Superior temporal gyrus (tissue), 1 donor: ENCODE data around the gene ADRM1.
A peak's percentile ranks its signal among the peaks of the same experiment; 100 is the strongest.

Experiments used
- DNase-seq: peaks from one replicate; pipeline ENCODE4 v3.0.0-alpha.2; 2016; ENCODE audit errors: extremely low spot score

Gene ADRM1

DNA sequence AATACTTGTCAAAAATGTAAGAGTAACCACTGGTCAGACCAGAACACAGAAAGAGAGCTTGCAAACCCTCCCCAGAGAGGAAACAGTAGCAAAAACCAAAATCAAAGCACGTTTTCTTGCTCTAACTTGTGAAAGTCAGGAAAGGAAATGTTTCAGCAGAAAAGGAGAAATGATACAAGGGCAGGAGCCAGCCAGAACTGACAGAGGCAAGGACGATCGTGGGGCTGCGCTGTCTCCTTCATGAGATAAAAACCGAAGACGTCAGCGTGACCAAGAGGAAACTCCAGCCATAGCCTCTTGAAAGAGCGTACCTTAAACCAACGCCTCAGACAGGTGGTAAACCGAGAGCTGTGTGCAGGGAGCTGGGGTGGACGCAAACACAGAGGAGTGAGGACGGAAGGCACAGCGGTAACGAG is 36.9 kb downstream of the ADRM1 start:
- no peak for DNase-seq

GRCh38 chr20:62342910-62343309 is 40.1 kb downstream of the ADRM1 start:
- DNase-seq = no peak

DNA sequence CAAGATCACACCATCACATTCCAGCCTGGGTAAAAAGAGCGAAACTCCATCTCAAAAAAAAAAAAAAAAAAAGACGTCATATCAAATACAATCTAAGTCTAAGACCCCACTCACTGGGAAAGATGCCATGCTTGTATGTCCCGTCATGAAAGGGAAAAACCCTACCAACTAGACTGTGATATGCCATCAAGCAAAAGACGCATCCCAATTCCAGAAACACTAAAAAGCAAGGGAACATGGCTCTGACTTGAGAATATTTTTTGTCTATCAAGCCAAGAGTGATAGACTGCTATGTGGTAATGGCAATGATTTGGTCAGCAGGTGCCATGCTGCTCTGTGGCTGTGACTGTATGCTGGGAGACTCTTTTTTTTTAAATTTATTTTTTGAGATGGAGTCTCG is 41.3 kb downstream of the ADRM1 start:
- no peak for DNase-seq

GRCh38 chr20:62344782-62345181 is 42.0 kb downstream of the ADRM1 start:
- DNase-seq = no peak

GRCh38 chr20:62345681-62346370 is 43.0 kb downstream of the ADRM1 start:
- DNase-seq = no peak

- DNase-seq = no peak
Observed at GRCh38 chr20:62346398-62347150, 43.8 kb downstream of the ADRM1 start.

DNA sequence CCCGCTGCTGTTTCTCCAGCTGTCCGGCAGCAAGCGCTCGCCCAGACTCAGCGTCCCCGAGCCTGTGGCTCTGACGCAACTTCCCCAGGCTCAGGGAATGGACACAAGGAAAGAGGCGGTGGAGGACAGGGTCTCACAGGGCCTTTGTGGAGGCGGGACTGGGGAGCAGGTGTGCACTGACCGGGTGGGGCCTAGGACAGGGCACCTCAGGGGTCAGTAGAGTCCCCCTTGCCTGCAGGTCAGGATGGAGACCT is 44.3 kb downstream of the ADRM1 start:
- no peak for DNase-seq

- no peak for DNase-seq
Observed at GRCh38 chr20:62347445-62347844, 44.6 kb downstream of the ADRM1 start.

- DNase-seq = no peak
Observed at GRCh38 chr20:62348604-62349003, 45.8 kb downstream of the ADRM1 start.

GRCh38 chr20:62349556-62350097 is 46.8 kb downstream of the ADRM1 start:
- DNase-seq = no peak

DNA sequence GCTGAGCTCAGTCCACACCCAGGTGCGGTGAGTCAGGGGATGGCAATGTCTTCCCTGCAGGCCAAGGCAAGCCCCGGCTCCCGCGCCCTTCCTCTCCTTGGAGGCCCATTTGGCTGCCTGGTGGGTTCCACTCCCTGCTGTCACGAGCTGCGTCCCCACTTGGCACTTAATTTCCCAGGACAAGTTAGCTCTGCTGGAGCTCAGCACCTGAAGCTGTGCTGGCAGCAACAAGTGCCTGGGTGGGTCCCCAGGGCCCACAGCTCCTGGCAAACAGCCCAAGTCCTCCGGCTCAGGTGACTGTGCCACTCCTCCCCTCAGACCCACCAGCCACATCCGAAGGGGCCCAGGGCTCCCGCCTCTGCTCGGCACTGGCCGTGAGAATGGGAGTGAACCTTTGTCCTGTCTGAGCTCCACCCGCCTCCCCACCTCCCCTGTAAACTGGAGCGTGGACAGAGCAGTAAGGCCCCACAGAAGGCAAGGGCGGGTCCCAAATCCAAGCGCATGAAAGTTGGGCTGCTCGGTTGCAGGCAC is 47.4 kb downstream of the ADRM1 start:
- no peak for DNase-seq

DNA sequence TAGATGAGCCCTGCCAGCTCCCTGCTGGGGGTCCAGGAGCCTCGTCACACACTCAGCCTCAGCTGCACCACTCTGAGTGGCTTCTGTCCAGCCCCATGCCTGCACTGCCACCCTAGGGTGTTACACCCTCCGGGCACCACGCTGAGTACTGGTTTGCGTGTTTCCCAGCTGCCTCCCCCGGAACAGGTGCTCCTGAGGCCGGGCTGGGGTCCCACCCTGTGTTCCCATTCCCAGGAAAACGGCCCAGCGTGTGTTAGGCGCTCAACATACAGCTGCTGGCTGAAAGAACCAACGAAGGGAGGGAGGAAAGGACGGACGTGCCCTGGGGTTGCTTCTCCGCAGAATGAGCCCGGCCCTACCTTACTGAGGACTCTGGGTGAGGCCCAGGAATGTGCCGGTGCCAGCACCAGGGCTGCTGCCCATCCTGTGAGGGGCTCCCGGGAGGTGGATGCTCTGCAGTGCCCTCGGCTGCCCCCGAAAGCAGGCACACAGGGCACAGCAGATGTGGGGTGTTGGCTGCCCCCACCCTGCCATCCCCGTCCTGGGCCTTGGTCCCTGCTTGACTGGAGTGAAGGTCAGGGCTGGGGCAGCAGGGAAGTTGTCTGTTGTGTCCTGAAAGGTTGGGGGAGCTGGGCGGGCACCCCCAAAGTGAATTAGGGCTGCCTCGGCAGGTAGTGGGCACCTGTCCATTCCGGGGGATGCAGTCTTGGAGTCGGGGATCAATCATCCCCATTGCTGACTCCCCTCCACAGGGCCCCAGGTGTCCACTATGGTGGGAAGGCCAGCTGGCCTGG is 48.0 kb downstream of the ADRM1 start:
- no peak for DNase-seq

DNA sequence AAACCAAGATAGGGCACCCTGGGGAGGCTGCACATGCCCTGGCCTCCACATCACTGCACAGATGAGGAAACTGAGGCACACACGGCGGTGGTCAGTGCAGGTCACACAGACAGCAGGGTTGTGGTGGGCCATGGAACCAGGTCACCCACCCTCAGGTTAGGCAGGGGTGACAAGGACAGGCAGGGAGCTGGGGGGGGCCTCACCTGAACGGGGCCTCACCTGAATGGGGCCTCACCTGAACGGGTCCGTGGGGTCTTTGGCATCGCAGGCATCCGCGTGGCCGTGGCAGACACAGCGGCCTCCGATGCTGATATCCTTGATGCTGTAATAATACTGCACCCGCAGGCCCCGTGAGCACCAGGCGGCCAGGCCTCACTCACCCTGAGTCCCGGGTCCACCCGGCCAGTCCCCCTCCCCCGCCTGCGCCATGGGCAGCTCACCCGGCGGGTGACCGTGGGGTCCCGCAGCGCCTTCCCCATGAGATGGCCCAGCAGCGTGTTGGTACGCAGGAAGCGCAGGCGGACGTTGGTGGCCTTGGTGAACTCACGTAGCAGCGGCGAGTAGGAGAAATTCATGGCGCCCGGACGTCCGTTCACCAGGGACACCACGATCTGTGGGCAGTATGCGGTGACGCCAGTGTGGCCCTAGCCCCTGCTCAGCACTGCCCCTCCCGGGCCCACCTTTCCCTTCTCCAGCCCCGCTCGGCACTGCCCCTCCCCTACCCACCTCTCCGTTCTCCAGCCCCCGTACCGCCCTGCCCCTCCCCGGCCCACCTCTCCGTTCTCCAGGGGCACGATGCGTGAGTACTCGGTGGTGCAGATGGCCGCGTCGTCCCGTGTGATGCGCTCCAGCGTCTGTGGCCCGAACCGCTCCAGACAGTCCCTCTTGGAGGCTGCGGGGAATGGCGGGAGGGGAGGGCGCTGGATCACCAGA is 48.9 kb downstream of the ADRM1 start:
- DNase-seq = no peak

DNA sequence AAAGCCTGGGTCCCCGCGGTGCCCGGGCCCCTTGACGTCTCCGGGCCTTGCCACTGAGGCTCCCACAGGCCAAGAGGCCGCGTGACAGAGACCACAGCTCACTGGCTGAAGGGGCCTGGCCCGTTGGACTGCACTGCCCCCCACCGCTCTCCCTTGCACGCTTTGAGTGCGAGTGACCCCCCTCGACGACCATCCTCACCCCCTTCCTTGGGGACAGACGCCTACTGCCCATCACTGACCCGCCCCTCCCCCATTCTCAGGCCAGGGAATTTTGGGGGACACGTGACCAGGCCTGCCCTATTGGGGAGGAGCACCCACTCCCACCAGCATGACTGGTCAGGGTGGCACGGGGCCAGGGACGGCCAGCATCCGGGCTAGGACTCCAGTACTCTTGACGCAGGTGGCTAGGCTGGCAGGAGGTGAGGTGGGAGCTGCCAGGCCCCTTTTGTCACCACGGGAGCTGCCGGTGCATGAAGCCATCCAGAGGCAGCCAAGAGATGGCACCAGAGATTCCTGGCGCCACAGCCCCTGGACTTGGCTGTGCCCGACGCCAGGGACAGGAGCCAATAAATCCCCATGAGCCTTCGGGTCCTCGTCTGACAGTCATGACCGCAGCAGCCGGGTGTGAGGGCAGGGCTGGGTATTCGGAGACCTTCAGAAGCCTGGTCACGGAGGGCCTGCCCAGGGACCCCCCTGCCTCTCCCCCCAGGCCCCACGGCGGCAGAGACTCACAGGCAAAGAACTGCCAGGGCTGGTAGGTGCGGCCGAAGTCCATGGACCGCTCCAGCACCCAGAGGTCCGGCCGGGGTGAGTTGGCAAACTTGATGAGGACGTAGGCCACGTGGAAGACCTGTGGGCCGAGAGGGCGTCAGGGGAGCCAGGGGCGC is 49.8 kb downstream of the ADRM1 start:
- DNase-seq = peak; percentile 81

DNA sequence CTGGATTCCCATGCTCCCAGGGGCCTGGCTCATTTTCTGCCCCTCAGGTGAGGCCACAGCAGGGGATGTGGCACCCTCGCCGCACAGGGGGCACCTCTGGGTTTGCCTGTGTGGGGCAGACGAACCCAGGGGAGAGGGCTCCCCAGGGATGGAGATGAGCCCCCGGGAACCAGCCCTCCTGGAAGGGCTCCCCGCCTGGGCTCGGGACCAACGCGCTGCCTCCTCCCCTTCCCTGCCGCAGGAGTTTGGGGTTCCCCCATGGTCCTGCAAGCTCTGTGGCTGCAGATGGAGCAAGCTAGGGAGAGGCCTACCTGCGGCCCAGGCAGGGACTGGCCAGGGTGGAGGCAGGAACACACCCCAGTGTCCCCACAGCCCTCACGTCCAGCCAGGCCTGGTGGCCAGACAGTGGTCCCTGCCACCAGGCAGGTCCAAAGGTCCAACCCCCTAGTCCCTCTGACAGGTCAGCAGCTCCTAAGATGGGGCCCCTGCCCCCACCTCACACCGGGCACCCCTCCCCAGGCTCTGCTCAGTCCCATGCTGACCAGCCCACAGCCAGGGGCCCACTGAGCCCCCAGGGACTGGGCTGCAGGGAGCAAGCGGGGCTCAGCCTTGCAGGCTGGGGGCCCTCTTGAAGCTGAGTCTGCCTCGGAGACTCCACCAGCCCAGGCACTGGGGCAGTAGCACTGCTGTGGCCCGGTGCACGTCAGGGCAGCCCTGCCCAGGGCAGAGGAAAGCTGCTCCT is 50.7 kb downstream of the ADRM1 start:
- no peak for DNase-seq

DNA sequence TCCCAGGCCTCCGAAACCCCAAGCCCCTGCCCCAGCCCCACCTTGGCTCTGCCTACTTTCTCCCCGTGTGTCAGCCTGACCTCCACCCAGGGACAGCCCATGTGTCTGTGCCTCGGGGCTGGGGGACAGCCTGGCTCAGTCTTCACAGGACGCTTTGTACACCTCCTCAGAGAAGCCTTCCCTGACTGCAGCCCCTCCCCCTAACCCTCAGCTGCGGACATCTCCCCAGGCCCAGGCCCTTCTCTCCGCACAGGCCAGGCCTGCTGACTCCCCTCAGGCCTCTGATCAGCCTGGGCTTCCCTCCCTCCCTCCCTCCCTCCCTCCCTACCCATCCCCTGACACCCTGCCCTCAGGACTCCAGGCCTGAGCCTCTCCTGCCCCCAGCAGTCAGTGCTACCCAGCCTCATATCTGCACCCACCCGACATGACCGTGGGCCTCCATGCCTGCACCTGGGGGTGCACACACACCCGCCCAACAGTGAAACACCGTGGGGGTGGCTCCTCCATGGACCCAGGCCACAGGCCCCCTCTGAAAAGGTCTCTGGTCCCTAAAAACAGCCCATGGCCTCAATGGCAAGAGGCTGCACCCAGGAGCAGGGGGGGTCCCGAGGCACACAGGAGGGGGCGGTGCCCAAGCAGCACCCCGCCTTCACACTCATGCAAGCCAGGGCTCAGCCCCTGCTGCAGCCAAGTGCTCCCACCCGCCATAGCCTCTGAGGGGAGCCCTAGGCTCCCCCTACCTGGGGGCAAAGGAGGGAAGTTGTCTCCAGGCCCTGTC is 51.4 kb downstream of the ADRM1 start:
- DNase-seq = no peak

GRCh38 chr20:62354811-62355341 is 52.1 kb downstream of the ADRM1 start:
- no peak for DNase-seq

- DNase-seq = no peak
Observed at GRCh38 chr20:62355516-62355877, 52.7 kb downstream of the ADRM1 start.
